ENCODE data around the gene MEOX2.

DNA sequence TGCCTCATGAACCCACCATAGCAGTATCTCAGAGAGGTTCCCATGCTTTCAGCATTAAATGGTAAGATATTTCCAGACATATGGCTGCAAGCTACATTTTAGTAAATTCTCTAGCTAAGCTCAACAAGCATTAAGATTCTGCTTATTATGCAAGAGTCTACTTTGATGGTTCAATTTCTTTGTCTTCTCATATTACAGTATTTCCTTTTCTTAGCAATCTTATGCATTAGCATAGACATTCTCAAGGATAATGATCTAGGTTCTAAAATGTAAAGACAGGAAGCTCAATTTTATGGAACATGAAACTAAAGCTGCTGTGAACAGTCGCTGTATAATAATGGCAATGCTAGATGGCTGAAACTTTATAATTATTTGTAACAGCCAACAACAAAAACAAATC lies 39.2 kb downstream of the MEOX2 start:
- TF ChIP-seq POLR2A (IDR thresholded peaks at IDR 0.05) (no peak), POLR2AphosphoS5 (IDR thresholded peaks at IDR 0.05) (no peak)
- TF ChIP-seq, protein P1, sequence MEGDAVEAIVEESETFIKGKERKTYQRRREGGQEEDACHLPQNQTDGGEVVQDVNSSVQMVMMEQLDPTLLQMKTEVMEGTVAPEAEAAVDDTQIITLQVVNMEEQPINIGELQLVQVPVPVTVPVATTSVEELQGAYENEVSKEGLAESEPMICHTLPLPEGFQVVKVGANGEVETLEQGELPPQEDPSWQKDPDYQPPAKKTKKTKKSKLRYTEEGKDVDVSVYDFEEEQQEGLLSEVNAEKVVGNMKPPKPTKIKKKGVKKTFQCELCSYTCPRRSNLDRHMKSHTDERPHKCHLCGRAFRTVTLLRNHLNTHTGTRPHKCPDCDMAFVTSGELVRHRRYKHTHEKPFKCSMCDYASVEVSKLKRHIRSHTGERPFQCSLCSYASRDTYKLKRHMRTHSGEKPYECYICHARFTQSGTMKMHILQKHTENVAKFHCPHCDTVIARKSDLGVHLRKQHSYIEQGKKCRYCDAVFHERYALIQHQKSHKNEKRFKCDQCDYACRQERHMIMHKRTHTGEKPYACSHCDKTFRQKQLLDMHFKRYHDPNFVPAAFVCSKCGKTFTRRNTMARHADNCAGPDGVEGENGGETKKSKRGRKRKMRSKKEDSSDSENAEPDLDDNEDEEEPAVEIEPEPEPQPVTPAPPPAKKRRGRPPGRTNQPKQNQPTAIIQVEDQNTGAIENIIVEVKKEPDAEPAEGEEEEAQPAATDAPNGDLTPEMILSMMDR (IDR thresholded peaks at IDR 0.05): no peak
